HG03342 (cell line): ENCODE results near the gene SLPI.
A peak's percentile ranks its signal among the peaks of the same experiment; 100 is the strongest.

ENCODE experiments used
- ATAC-seq: cut with Tn5 transposase; IDR thresholded peaks from one replicate; pipeline ENCODE4 v1.9.1; 2021; ENCODE audit warnings: mild to moderate bottlenecking, moderate library complexity; ENCODE audit not compliant: unreplicated experiment

The SLPI gene

GRCh38 chr20:45254383-45255262 is at the start of gene SLPI:
SLPI (minus strand) TSS chr20:45254564; CDS start chr20:45254543, 21 bp downstream.
- ATAC-seq: no peak

- ATAC-seq: no peak
Observed at GRCh38 chr20:45303586-45304463, 49.5 kb upstream of the SLPI start.

GRCh38 chr20:45301824-45302271 is 47.5 kb upstream of the SLPI start:
- ATAC-seq: no peak

GRCh38 chr20:45300961-45301360 is 46.6 kb upstream of the SLPI start:
- no peak for ATAC-seq

GRCh38 chr20:45299786-45300185 is 45.4 kb upstream of the SLPI start:
- no peak for ATAC-seq

- ATAC-seq: no peak
Observed at GRCh38 chr20:45297786-45298497, 43.6 kb upstream of the SLPI start.

- no peak for ATAC-seq
Observed at GRCh38 chr20:45294659-45295058, 40.3 kb upstream of the SLPI start.

- no peak for ATAC-seq
Observed at GRCh38 chr20:45294003-45294368, 39.6 kb upstream of the SLPI start.

GRCh38 chr20:45293041-45294002 is 39.0 kb upstream of the SLPI start:
- peak; percentile 47 for ATAC-seq

- no peak for ATAC-seq
Observed at GRCh38 chr20:45292343-45292742, 38.0 kb upstream of the SLPI start.

- ATAC-seq: no peak
Observed at GRCh38 chr20:45291526-45291925, 37.2 kb upstream of the SLPI start.

GRCh38 chr20:45290677-45291355 is 36.5 kb upstream of the SLPI start:
- ATAC-seq: no peak

GRCh38 chr20:45289942-45290676 is 35.7 kb upstream of the SLPI start:
- no peak for ATAC-seq

GRCh38 chr20:45288860-45289259 is 34.5 kb upstream of the SLPI start:
- no peak for ATAC-seq

GRCh38 chr20:45288376-45288775 is 34.0 kb upstream of the SLPI start:
- no peak for ATAC-seq

GRCh38 chr20:45283551-45284057 is 29.2 kb upstream of the SLPI start:
- no peak for ATAC-seq

- no peak for ATAC-seq
Observed at GRCh38 chr20:45282700-45283550, 28.6 kb upstream of the SLPI start.

- ATAC-seq: no peak
Observed at GRCh38 chr20:45279992-45280391, 25.6 kb upstream of the SLPI start.
